WTC11 (cell line): ENCODE results near the gene DNM3. TPM values are rescaled to one million over a fixed set of nuclear protein-coding genes. Genes with fewer than 3 reads are reported as not detected.

Source experiments
- ATAC-seq: fragments of 200-7000 bp; cut with Tn5 transposase; 2 replicates; pipeline ENCODE4 v1.10.0; 2021; ENCODE audit warnings: mild to moderate bottlenecking, moderate library complexity
- CTCF ChIA-PET: fragments of 300-600 bp; sonication (Branson Sonifier 250); formaldehyde crosslinking; loops from one replicate; lab custom pipeline; 2021; ENCODE audit warnings: antibody characterized with exemption; lab: Charles Lee
- POLR2A ChIA-PET: fragments of 350-600 bp; sonication (Branson Sonifier 250); formaldehyde crosslinking; loops from one replicate; lab custom pipeline; 2021; ENCODE audit warnings: antibody characterized with exemption; lab: Charles Lee
- DNase-seq: peaks from one replicate; pipeline ENCODE4 v3.0.0; 2021; ENCODE audit warnings: low spot score
- H3K27ac Mint-ChIP-seq: 2 replicates; pipeline ENCODE4 v1.8.0; 2021; ENCODE audit warnings: mixed read lengths
- H3K27me3 Mint-ChIP-seq: 2 replicates; pipeline ENCODE4 v1.8.0; 2021; ENCODE audit warnings: low read depth, mild to moderate bottlenecking, moderate library complexity, mixed read lengths
- H3K36me3 Mint-ChIP-seq: 2 replicates; pipeline ENCODE4 v1.8.0; 2021; ENCODE audit warnings: mixed read lengths
- H3K4me1 Mint-ChIP-seq: 2 replicates; pipeline ENCODE4 v1.8.0; 2022; ENCODE audit warnings: mixed read lengths
- H3K4me3 Mint-ChIP-seq: 2 replicates; pipeline ENCODE4 v1.8.0; 2021; ENCODE audit warnings: mild to moderate bottlenecking, moderate library complexity, mixed read lengths
- H3K9me3 Mint-ChIP-seq: 2 replicates; pipeline ENCODE4 v1.8.0; 2021; ENCODE audit warnings: mixed read lengths
- ARID4B ChIP-seq: sonication (generic); formaldehyde crosslinking; IDR thresholded peaks from 2 replicates; pipeline ENCODE4 v1.8.0; 2023; ENCODE audit warnings: missing genetic modification reagents, mild to moderate bottlenecking, borderline replicate concordance
- ATF1 ChIP-seq: sonication (generic); formaldehyde crosslinking; IDR thresholded peaks from 2 replicates; pipeline ENCODE4 v1.8.1; 2023; ENCODE audit warnings: mild to moderate bottlenecking, moderate library complexity, missing genetic modification reagents
- ATF2 ChIP-seq: sonication (generic); formaldehyde crosslinking; IDR thresholded peaks from 2 replicates; pipeline ENCODE4 v1.8.1; 2022; ENCODE audit warnings: low read depth, missing genetic modification reagents, borderline replicate concordance
- CBFB ChIP-seq: sonication (generic); formaldehyde crosslinking; IDR thresholded peaks from 2 replicates; pipeline ENCODE4 v1.8.1; 2022; ENCODE audit warnings: mild to moderate bottlenecking, low read depth, missing genetic modification reagents
- CREM ChIP-seq: sonication (generic); formaldehyde crosslinking; IDR thresholded peaks from 2 replicates; pipeline ENCODE4 v1.8.1; 2022; ENCODE audit warnings: mild to moderate bottlenecking, missing genetic modification reagents, moderate library complexity
- E2F4 ChIP-seq: sonication (generic); formaldehyde crosslinking; IDR thresholded peaks from 2 replicates; pipeline ENCODE4 v1.8.1; 2022; ENCODE audit warnings: low read depth, mild to moderate bottlenecking, moderate library complexity, missing genetic modification reagents, borderline replicate concordance
- ELF4 ChIP-seq: sonication (generic); formaldehyde crosslinking; IDR thresholded peaks from 2 replicates; pipeline ENCODE4 v1.8.1; 2022; ENCODE audit warnings: low read depth, mild to moderate bottlenecking, moderate library complexity, missing genetic modification reagents
- EMX1 ChIP-seq: fragments of 250-450 bp; sonication (Bioruptor Pico); IDR thresholded peaks from 2 replicates; pipeline ENCODE4 v1.8.0; 2021; ENCODE audit warnings: mild to moderate bottlenecking
- FOXJ3 ChIP-seq: sonication (generic); formaldehyde crosslinking; IDR thresholded peaks from 2 replicates; pipeline ENCODE4 v1.9.0; 2021; ENCODE audit warnings: missing genetic modification reagents, mild to moderate bottlenecking, borderline replicate concordance
- GRHL2 ChIP-seq: fragments of 250-450 bp; sonication (Bioruptor Pico); IDR thresholded peaks from 2 replicates; pipeline ENCODE4 v1.8.0; 2022; ENCODE audit warnings: mild to moderate bottlenecking, moderate library complexity; ENCODE audit not compliant: insufficient replicate concordance, severe bottlenecking
- HMGA2 ChIP-seq: fragments of 250-450 bp; sonication (Bioruptor Pico); IDR thresholded peaks from 2 replicates; pipeline ENCODE4 v1.4.0; 2021; ENCODE audit warnings: mild to moderate bottlenecking, moderate library complexity
- NFE2L1 ChIP-seq: sonication (generic); formaldehyde crosslinking; IDR thresholded peaks from 2 replicates; pipeline ENCODE4 v1.8.1; 2023; ENCODE audit warnings: missing genetic modification reagents
- NFYB ChIP-seq: sonication (generic); formaldehyde crosslinking; conservative IDR thresholded peaks from 2 replicates; pipeline ENCODE4 v1.8.0; 2022; ENCODE audit warnings: low read depth, missing genetic modification reagents
- ZNF232 ChIP-seq: sonication (generic); formaldehyde crosslinking; IDR thresholded peaks from 2 replicates; pipeline ENCODE4 v1.8.0; 2022; ENCODE audit warnings: mild to moderate bottlenecking, missing genetic modification reagents
- ZNF423 ChIP-seq: fragments of 250-450 bp; sonication (Bioruptor Pico); IDR thresholded peaks from 2 replicates; pipeline ENCODE4 v2.1.2; 2022; ENCODE audit warnings: mild to moderate bottlenecking, moderate library complexity
- ZNF425 ChIP-seq: fragments of 250-450 bp; sonication (Bioruptor Pico); conservative IDR thresholded peaks from 2 replicates; pipeline ENCODE4 v1.9.0; 2021; ENCODE audit warnings: mild to moderate bottlenecking
- total RNA-seq: library from RNA; stranded (reverse); gene quantifications from 3 replicates; pipeline ENCODE4 v1.2.3, GENCODE V29; 2021
- TF ChIP-seq, protein P1 (sequence below): sonication (generic); formaldehyde crosslinking; IDR thresholded peaks from 2 replicates; pipeline ENCODE4 v1.8.0; 2022; ENCODE audit warnings: mild to moderate bottlenecking, missing genetic modification reagents
- TF ChIP-seq, protein P2 (sequence below): sonication (generic); formaldehyde crosslinking; IDR thresholded peaks from 2 replicates; pipeline ENCODE4 v1.8.0; 2022; ENCODE audit warnings: mild to moderate bottlenecking, missing genetic modification reagents
- TF ChIP-seq, protein P3 (sequence below): sonication (generic); formaldehyde crosslinking; IDR thresholded peaks from 2 replicates; pipeline ENCODE4 v1.8.0; 2023; ENCODE audit warnings: mild to moderate bottlenecking, missing genetic modification reagents

The DNM3 gene
- total RNA-seq, 1 experiment from 2014 or later, result 1.9 TPM

DNA sequence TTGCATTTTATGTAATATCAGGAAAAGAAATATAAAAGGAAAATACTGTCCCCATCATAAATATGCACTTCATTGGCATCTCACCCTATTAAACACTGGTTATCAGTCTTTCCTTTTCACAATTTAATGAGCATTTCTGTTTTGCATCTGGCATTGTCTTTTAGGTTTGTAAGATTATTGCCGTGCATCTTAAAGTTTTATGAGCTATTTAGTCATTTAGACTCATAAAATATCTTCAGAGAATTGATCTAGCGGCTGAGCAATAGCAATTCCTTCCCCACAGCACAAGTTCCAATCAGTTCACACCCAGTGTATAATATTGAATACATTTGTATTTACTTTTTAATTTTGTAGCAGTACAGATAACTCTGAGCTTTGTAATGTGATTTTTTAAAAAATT, 466.8 kb downstream of the DNM3 start:
- DNase-seq, result no peak
- POLR2A ChIA-PET, result no interaction called here
- no peaks in the 10 kb centered on the region for H3K27me3 Mint-ChIP-seq
- peaks cover 4% of the 10 kb centered on the region; the same call in 1 of the 2 replicates for H3K36me3 Mint-ChIP-seq
- peaks cover 7% of the 10 kb centered on the region for H3K9me3 Mint-ChIP-seq
- TF ChIP-seq ATF1 (CRISPR knock-in tag) (no peak), ATF2 (CRISPR knock-in tag) (no peak), NFYB (CRISPR knock-in tag) (no peak), EMX1 (CRISPR knock-in tag) (no peak), HMGA2 (CRISPR knock-in tag) (no peak)
- TF ChIP-seq, protein P1, sequence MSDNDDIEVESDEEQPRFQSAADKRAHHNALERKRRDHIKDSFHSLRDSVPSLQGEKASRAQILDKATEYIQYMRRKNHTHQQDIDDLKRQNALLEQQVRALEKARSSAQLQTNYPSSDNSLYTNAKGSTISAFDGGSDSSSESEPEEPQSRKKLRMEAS (CRISPR knock-in tag), result no peak
- TF ChIP-seq, all 79 proteins: peak for 0
- H3K4me3 Mint-ChIP-seq, result no peak overlapping the region
- no peaks in the 10 kb centered on the region for H3K4me1 Mint-ChIP-seq
- no peak for ATAC-seq
- CTCF ChIA-PET, result no interaction called here
- H3K27ac Mint-ChIP-seq, result no peak overlapping the region

DNA sequence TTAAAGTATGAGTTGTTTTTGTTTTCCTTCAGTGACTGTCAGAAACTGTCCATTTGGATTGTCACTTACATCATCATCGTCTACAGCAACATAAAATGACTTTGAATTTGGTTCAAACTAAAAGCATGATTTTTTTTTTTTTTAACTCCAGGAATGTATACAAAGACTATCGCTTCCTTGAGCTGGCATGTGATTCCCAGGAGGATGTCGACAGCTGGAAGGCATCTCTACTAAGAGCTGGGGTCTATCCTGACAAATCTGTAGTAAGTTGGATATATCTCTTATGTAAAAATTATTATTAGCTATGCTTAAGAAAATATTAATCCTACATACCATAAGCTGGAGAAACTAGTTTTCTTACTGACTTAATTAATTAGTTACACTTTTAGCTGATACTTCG, 467.3 kb downstream of the DNM3 start:
- Mint-ChIP-seq H3K27me3 (no peaks in the 10 kb centered on the region), H3K27ac (no peak overlapping the region)
- no peak for ATAC-seq
- CTCF ChIA-PET, result interaction anchor here (1.0 kb wide), 1 partner anchor 91 kb away, joined by 3 read pairs; no protein-coding TSS in a partner anchor
- TF ChIP-seq NFE2L1 (CRISPR knock-in tag) (no peak), HMGA2 (CRISPR knock-in tag) (no peak), ARID4B (CRISPR knock-in tag) (no peak), CBFB (CRISPR knock-in tag) (no peak)
- TF ChIP-seq, protein P2, sequence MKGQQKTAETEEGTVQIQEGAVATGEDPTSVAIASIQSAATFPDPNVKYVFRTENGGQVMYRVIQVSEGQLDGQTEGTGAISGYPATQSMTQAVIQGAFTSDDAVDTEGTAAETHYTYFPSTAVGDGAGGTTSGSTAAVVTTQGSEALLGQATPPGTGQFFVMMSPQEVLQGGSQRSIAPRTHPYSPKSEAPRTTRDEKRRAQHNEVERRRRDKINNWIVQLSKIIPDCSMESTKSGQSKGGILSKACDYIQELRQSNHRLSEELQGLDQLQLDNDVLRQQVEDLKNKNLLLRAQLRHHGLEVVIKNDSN (CRISPR knock-in tag), result no peak
- TF ChIP-seq, all 79 proteins: peak for 0
- Mint-ChIP-seq H3K9me3 (peaks cover 3% of the 10 kb centered on the region; the same call in 1 of the 2 replicates), H3K36me3 (no peaks in the 10 kb centered on the region), H3K4me1 (no peaks in the 10 kb centered on the region), H3K4me3 (no peak overlapping the region)
- DNase-seq, result no peak
- POLR2A ChIA-PET, result no interaction called here

DNA sequence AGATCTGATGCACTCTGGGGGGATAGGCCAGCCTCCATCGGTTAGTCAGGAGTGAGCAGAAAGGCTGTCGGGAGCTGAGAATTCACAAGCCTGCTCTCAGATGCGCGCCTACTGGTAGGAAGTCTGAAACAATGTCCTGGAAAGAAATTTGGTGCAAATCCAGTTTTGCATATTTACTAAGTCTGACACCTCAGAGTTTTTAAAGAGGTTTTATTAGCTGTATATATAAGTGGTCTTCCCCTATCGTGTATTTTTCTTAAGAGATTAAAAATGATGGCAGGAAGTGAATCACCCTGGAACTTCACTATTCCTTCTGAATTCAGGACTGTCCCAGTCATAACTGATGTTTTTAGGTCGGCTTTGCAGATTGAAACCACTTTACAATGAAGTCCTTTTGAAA, 479.4 kb downstream of the DNM3 start:
- no peak for DNase-seq
- Mint-ChIP-seq H3K4me3 (no peak overlapping the region), H3K36me3 (no peaks in the 10 kb centered on the region), H3K9me3 (peaks cover under 1% of the 10 kb centered on the region; the same call in 1 of the 2 replicates), H3K4me1 (no peaks in the 10 kb centered on the region; the same call in 1 of the 2 replicates), H3K27ac (no peak overlapping the region), H3K27me3 (no peaks in the 10 kb centered on the region)
- POLR2A ChIA-PET, result no interaction called here
- ATAC-seq, result no peak
- CTCF ChIA-PET, result no interaction called here
- no peak for TF ChIP-seq ZNF425 (CRISPR knock-in tag)
- TF ChIP-seq GRHL2 (CRISPR knock-in tag), result no peak
- no peak for TF ChIP-seq ZNF232 (CRISPR knock-in tag)
- no peak for TF ChIP-seq CREM (CRISPR knock-in tag)
- TF ChIP-seq ZNF423, result no peak
- no peak for TF ChIP-seq E2F4 (CRISPR knock-in tag)
- TF ChIP-seq FOXJ3 (CRISPR knock-in tag), result no peak
- no peak for TF ChIP-seq ELF4 (CRISPR knock-in tag)
- TF ChIP-seq, protein P3, sequence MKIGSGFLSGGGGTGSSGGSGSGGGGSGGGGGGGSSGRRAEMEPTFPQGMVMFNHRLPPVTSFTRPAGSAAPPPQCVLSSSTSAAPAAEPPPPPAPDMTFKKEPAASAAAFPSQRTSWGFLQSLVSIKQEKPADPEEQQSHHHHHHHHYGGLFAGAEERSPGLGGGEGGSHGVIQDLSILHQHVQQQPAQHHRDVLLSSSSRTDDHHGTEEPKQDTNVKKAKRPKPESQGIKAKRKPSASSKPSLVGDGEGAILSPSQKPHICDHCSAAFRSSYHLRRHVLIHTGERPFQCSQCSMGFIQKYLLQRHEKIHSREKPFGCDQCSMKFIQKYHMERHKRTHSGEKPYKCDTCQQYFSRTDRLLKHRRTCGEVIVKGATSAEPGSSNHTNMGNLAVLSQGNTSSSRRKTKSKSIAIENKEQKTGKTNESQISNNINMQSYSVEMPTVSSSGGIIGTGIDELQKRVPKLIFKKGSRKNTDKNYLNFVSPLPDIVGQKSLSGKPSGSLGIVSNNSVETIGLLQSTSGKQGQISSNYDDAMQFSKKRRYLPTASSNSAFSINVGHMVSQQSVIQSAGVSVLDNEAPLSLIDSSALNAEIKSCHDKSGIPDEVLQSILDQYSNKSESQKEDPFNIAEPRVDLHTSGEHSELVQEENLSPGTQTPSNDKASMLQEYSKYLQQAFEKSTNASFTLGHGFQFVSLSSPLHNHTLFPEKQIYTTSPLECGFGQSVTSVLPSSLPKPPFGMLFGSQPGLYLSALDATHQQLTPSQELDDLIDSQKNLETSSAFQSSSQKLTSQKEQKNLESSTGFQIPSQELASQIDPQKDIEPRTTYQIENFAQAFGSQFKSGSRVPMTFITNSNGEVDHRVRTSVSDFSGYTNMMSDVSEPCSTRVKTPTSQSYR (CRISPR knock-in tag), result no peak
